HG03342 (cell line): Measurements from ENCODE around the gene KLHL29.
"Not testable (repeated sequence)": the region's sequence is repeated elsewhere in the genome, so short reads cannot be mapped to it uniquely, and the experiment has no call there.

Source experiments
- ATAC-seq: cut with Tn5 transposase; IDR thresholded peaks from one replicate; pipeline ENCODE4 v1.9.1; 2021; ENCODE audit warnings: mild to moderate bottlenecking, moderate library complexity; ENCODE audit not compliant: unreplicated experiment

Gene KLHL29

DNA sequence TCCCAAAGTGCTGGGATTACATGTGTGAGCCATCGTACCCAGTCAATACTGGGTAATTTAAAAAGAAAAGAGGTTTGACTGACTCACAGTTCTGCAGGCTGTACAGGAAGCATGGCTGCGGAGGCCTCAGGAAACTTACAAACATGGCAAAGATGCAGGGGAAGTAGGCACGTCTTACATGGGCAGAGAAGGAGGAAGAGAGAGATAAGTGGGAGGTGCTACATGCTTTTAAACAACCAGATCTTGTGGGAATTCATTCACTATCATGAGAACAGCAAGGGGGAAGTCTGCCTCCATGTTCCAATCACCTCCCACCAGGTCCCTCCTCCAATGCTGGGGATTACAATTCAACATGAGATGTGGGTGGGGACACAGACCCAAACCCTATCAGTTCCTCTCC lies 349.4 kb downstream of the KLHL29 start:
- no peak for ATAC-seq

- ATAC-seq: not testable (repeated sequence)
Measured at GRCh38 chr2:23736783-23737182, 351.8 kb downstream of the KLHL29 start.

- ATAC-seq: peak; percentile 8
Measured at GRCh38 chr2:23745068-23745725, 360.2 kb downstream of the KLHL29 start.

DNA sequence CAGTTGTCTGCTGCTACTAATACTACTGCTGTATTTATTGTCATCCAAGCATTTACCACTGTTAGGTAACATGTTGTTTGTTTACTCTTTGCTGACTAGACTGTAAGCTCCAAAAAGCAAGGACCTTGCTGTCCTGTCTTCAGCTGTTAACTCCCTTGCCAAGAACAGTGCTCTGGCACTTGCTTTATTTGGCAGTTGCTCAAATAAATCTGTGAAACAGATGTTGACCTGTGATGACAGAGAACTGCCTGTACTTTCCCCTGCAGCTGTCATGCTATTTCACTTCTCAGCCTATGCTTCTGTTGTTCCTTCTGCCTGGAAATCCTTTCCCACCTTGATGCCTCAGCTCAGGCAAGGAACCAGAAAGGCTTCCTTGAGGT lies 360.7 kb downstream of the KLHL29 start:
- peak; percentile 67 for ATAC-seq

DNA sequence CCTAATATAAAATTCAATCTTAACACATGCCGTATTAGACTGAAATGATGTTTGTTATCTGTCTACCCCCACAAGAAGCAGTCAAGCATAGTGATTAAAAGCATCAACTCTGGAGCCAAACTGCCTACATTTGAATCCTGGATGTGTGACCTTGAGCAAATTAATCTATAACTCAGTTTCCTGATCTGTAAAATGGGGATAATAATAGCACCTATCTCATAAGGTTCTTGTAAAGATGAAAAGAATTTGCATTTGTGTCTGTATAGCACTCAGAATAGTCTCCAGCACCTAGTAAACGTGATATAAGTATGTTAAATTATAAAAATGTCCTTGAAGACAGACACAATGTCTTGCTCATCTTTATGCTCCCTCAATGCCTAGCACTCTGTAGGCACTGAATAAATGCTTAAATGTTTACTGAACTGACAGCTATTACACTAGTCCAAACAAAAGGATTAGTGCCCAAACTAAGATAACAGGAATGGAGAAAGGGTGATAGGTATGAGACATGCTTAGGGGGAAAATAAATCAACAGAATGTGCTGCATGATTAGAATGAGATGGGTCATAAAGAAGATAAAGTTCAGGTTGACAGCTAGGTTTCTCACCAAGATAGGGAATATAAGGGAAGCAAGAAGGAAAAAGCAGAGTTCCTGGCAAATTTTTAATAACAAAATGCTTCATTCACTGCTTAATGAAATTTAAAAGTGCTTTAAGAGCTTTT lies 361.3 kb downstream of the KLHL29 start:
- peak; percentile 29 for ATAC-seq

- ATAC-seq: no peak
Measured at GRCh38 chr2:23751747-23752265, 366.8 kb downstream of the KLHL29 start.

- no peak for ATAC-seq
Measured at GRCh38 chr2:23753291-23754010, 368.5 kb downstream of the KLHL29 start.

GRCh38 chr2:23754970-23755369 lies 370.0 kb downstream of the KLHL29 start:
- no peak for ATAC-seq

DNA sequence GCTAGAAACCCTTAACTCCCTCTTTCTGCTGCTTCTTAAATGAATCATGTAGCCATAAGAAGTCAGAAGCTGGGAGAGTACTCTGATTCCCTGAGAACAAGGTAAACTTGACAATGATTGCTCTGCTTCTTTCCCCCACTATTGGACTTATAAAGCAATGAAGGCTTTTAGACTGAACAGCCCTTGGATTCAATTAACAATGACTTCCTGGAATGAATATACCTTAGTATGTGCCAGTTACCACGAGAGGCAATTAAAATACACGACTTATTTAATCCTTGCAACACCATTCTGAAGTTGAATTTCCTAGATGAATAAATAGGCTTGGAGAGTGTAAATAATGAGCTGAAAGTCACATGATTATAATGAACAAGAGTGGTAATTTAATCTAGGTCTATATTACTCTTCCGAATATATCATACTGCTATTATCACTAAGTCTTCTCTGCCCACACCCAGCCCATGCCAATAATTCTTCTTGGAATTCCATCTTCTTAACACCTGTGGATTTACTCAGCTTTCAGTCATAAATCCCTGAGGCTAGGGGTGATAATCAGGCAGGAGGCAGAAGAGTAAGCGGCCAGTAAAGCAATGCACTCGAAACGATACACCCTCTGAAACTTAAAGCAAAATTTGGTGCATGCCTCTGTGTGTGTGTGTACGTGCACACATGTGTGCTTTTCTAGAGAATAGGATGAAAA lies 371.8 kb downstream of the KLHL29 start:
- no peak for ATAC-seq

DNA sequence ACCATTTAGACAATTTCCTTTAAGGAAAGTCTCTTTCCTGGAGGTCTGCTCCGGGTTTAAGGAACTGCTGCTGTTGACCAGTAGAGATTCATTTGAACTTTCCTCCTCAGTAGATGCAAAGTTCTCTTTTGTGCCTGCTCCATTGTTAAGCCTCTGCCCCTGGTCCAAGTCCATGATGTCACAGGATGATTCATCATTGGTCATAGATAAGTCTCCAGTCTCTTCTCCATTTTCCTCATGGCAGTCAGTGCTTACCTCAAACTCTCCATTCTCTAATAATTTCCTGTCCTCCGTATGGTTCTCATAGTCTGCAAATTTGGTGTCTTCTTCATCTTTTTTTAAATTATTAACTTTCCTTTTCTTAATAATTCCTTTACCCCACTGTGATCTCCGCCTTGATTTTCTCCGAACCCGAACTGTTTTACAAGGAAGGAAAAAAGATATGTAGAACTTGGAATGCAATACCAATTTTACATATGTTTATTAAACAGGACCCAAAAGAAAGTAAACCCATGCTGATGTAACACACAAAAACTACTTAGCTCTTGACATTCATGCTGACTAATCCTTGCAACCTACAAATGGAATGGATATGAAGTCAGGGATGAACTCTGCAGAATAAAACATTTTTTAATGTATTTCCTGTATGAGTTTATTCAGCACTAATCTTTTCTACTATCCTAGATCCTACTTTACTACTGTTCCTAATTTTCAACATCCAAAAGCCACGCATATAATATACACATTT lies 372.9 kb downstream of the KLHL29 start:
- ATAC-seq: no peak
